Caco-2 (cell line): ENCODE data around the gene ATE1. TPM values are rescaled to one million over a fixed set of nuclear protein-coding genes. Genes with fewer than 3 reads are reported as not detected.
"Not testable (repeated sequence)": the region's sequence is repeated elsewhere in the genome, so short reads cannot be mapped to it uniquely, and the experiment has no call there.

Experiments used
- BruUV-seq: library from RNA; stranded (reverse); fragments of 400-500 nt; replicated peaks from 2 replicates; lab custom pipeline; 2021; lab: Mats Ljungman, UMichigan
- CTCF ChIA-PET: fragments of 300-600 bp; sonication (Branson Sonifier 250); formaldehyde crosslinking; loops from one replicate; lab custom pipeline; 2022; ENCODE audit warnings: antibody characterized with exemption; lab: Charles Lee
- POLR2A ChIA-PET: fragments of 300-600 bp; sonication (Branson Sonifier 250); formaldehyde crosslinking; loops from one replicate; lab custom pipeline; 2022; ENCODE audit warnings: antibody characterized with exemption; lab: Charles Lee
- DNase-seq, 2 experiments: peaks; one replicate each; pipeline versions ENCODE4 v3.0.0 to v3.0.0-alpha.2; 2020 to 2022
- H3K27me3 ChIP-seq: replicated peaks from 2 replicates; pipeline ENCODE4 v1.6.0; 2011; ENCODE audit warnings: low read length; ENCODE audit not compliant: control insufficient read depth, insufficient read depth
- H3K36me3 ChIP-seq: 2 replicates; pipeline ENCODE4 v1.5.1; 2011; ENCODE audit warnings: low read length; ENCODE audit not compliant: control insufficient read depth, insufficient read depth
- H3K4me1 ChIP-seq: fragments of 250-450 bp; sonication (Bioruptor Pico); 2 replicates; pipeline ENCODE4 v1.5.1; 2020; ENCODE audit warnings: mild to moderate bottlenecking
- H3K4me3 ChIP-seq: 2 replicates; pipeline ENCODE4 v1.5.1; 2011; ENCODE audit warnings: low read depth, mild to moderate bottlenecking, control low read depth, low read length
- H3K9me3 ChIP-seq: fragments of 250-450 bp; sonication (Bioruptor Pico); 2 replicates; pipeline ENCODE4 v1.5.1; 2020; ENCODE audit warnings: mild to moderate bottlenecking, moderate library complexity
- H3K27ac Mint-ChIP-seq: one replicate; pipeline ENCODE4 v1.8.0; 2022; ENCODE audit warnings: mixed read lengths; ENCODE audit not compliant: unreplicated experiment
- H3K27me3 Mint-ChIP-seq: one replicate; pipeline ENCODE4 v1.8.0; 2022; ENCODE audit warnings: mixed read lengths; ENCODE audit not compliant: insufficient read depth, unreplicated experiment
- H3K36me3 Mint-ChIP-seq: one replicate; pipeline ENCODE4 v1.8.0; 2022; ENCODE audit warnings: mild to moderate bottlenecking, mixed read lengths; ENCODE audit not compliant: insufficient read depth, unreplicated experiment
- H3K4me1 Mint-ChIP-seq: one replicate; pipeline ENCODE4 v1.8.0; 2022; ENCODE audit warnings: low read depth, mixed read lengths; ENCODE audit not compliant: unreplicated experiment
- H3K4me3 Mint-ChIP-seq: one replicate; pipeline ENCODE4 v1.8.0; 2022; ENCODE audit warnings: mild to moderate bottlenecking, moderate library complexity, mixed read lengths; ENCODE audit not compliant: unreplicated experiment
- H3K9me3 Mint-ChIP-seq: one replicate; pipeline ENCODE4 v1.8.0; 2022; ENCODE audit warnings: mixed read lengths; ENCODE audit not compliant: unreplicated experiment
- CTCF ChIP-seq, 2 experiments: fragments of 200-600 bp in 1 of 2; IDR thresholded peaks; 1 replicate in 1 of 2; 2 replicates in 1 of 2; pipeline versions ENCODE4 v1.5.1 to v1.8.0; 2011 to 2022; ENCODE audit warnings: antibody characterized with exemption in 1 of 2, control low read depth in 1 of 2, inconsistent platforms in 1 of 2, low read depth in 1 of 2, low read length in 1 of 2, mild to moderate bottlenecking in 1 of 2, moderate library complexity in 1 of 2; ENCODE audit not compliant: insufficient read depth in 1 of 2, severe bottlenecking in 1 of 2, unreplicated experiment in 1 of 2
- intact Hi-C: fragments of 100-400 bp; cut with micrococcal nuclease; formaldehyde crosslinking; loops from one replicate; pipeline ENCODE4 v1.10.0; 2022; ENCODE audit not compliant: unreplicated experiment
- total RNA-seq: library from RNA; stranded (reverse); gene quantifications from 2 replicates; pipeline ENCODE4 v1.2.3, GENCODE V29; 2022

ATE1 gene
- total RNA-seq, 1 experiment from 2014 or later = 75.2 TPM

GRCh38 chr10:121764233-121764942 is 163.4 kb downstream of the ATE1 start:
- H3K36me3 Mint-ChIP-seq = peaks cover 45% of the 10 kb centered on the region
- POLR2A ChIA-PET = no interaction called here

GRCh38 chr10:121757241-121757640 is 170.6 kb downstream of the ATE1 start:
- H3K4me1 Mint-ChIP-seq, intact Hi-C loops, H3K4me3 ChIP-seq, H3K27ac Mint-ChIP-seq, H3K27me3 ChIP-seq, H3K36me3 ChIP-seq, DNase-seq, H3K4me3 Mint-ChIP-seq, POLR2A ChIA-PET, H3K27me3 Mint-ChIP-seq, CTCF ChIA-PET, H3K4me1 ChIP-seq, BruUV-seq: not testable (repeated sequence)
- H3K9me3 ChIP-seq = peaks cover 30% of the 10 kb centered on the region
- H3K36me3 Mint-ChIP-seq = peaks cover 60% of the 10 kb centered on the region
- peaks cover 48% of the 10 kb centered on the region for H3K9me3 Mint-ChIP-seq

More at GRCh38 chr10:121764233-121764942, 163.4 kb downstream of the ATE1 start:
- H3K9me3 ChIP-seq = peaks cover 23% of the 10 kb centered on the region
- BruUV-seq = no TSS peak
- H3K27me3 Mint-ChIP-seq = no peaks in the 10 kb centered on the region
- CTCF ChIA-PET = interaction anchor here (0.7 kb wide), 1 partner anchor 13 kb away, joined by 3 read pairs; no protein-coding TSS in a partner anchor
- no peak for TF ChIP-seq CTCF (IDR thresholded peaks at IDR 0.05; ENCODE audit: insufficient read depth in 1 of 2, low read depth in 1 of 2, low read length in 1 of 2, severe bottlenecking in 1 of 2, unreplicated experiment in 1 of 2)
- peaks cover 4% of the 10 kb centered on the region; the same call in 1 of the 2 replicates for H3K4me1 ChIP-seq
- H3K9me3 Mint-ChIP-seq = peaks cover 27% of the 10 kb centered on the region
- H3K27me3 ChIP-seq = no peaks in the 10 kb centered on the region
- intact Hi-C loops = no loop called here
- H3K4me3 ChIP-seq = no peak overlapping the region
- H3K4me1 Mint-ChIP-seq = no peaks in the 10 kb centered on the region
- H3K36me3 ChIP-seq = peaks cover 2% of the 10 kb centered on the region; the same call in 1 of the 2 replicates
- H3K27ac Mint-ChIP-seq = no peak overlapping the region
- H3K4me3 Mint-ChIP-seq = no peak overlapping the region
- DNase-seq = no peak

GRCh38 chr10:121755496-121755895 is 172.3 kb downstream of the ATE1 start:
- POLR2A ChIA-PET, intact Hi-C loops: not testable (repeated sequence)
- H3K9me3 Mint-ChIP-seq = peaks cover 48% of the 10 kb centered on the region

GRCh38 chr10:121754666-121755065 is 173.2 kb downstream of the ATE1 start:
- CTCF ChIA-PET = no interaction called here
- DNase-seq = no peak
- Mint-ChIP-seq H3K36me3 (peaks cover 47% of the 10 kb centered on the region), H3K9me3 (peaks cover 48% of the 10 kb centered on the region), H3K4me3 (no peak overlapping the region), H3K27me3 (no peaks in the 10 kb centered on the region), H3K4me1 (peaks cover 7% of the 10 kb centered on the region), H3K27ac (no peak overlapping the region)
- POLR2A ChIA-PET = no interaction called here
- peaks cover 3% of the 10 kb centered on the region; the same call in 1 of the 2 replicates for H3K36me3 ChIP-seq
- peaks cover 24% of the 10 kb centered on the region for H3K9me3 ChIP-seq
- no TSS peak for BruUV-seq
- H3K4me3 ChIP-seq = no peak overlapping the region
- no peak for TF ChIP-seq CTCF (IDR thresholded peaks at IDR 0.05; ENCODE audit: insufficient read depth in 1 of 2, low read depth in 1 of 2, low read length in 1 of 2, severe bottlenecking in 1 of 2, unreplicated experiment in 1 of 2)
- no peaks in the 10 kb centered on the region for H3K4me1 ChIP-seq
- no peaks in the 10 kb centered on the region for H3K27me3 ChIP-seq
- intact Hi-C loops = no loop called here

More at GRCh38 chr10:121755496-121755895, 172.3 kb downstream of the ATE1 start:
- peaks cover 52% of the 10 kb centered on the region for H3K36me3 Mint-ChIP-seq
- H3K9me3 ChIP-seq = peaks cover 30% of the 10 kb centered on the region
- H3K36me3 ChIP-seq, H3K4me3 Mint-ChIP-seq, H3K4me3 ChIP-seq, H3K27ac Mint-ChIP-seq, DNase-seq, H3K27me3 ChIP-seq, H3K4me1 ChIP-seq, H3K4me1 Mint-ChIP-seq, BruUV-seq, H3K27me3 Mint-ChIP-seq, CTCF ChIA-PET: not testable (repeated sequence)
